Nucleus accumbens (tissue), 56 donors: ENCODE measurements around the gene GOPC.

Experiments
- DNase-seq, 56 donors: peaks; one replicate each; lab custom pipeline; 2025; lab: John Stamatoyannopoulos, UW

Gene GOPC

DNA sequence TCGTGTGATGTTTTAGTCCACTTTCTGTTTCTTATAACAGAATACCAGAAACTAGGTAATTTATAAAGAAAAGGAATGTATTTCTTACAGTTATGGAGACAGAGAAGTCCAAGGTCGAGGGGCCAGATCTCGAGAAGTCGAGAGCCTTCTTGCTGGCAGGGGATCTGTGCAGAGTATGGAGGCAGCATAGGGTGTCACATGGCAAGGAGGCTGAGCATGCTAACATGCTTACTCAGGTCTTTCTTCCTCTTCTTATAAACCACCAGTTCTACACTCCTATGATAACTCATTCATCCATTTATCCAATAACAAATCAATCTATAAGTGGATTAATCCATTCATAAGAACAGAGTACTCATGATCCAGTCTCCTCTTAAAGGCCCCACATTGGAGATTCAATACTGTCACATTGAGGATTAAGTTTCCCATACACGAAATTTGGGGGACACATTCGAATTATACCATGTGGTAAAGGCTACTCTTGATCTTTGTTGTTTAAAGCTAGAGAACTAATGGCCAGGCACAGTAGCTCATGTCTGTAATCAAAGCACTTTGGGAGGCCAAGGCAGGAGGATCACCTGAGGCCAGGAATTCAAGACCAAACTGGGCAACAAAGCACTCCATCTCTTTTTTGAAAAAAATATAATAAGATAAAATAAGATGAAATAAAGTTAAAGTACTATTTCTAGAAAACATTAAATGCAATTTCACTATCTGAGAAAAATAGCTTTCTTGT is 2.1 kb downstream of the GOPC start:
- no peak for DNase-seq

DNA sequence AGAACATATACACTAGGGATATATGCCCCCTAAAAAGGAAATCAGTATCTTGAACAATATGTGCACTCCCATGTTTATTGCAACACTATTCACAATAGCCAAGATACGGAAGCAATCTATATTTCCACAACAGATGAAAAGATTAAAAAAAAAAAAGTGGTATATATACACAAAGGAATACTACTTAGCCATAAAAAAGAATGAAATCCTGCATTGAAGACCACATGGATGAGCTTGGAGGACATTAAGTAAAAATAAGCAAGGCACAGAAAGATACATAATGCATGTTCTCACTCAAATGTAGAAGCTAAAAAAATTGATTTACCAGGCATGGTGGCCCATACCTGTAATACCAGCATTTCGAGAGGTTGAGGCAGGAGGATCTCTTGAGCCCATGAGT is 4.6 kb downstream of the GOPC start:
- no peak for DNase-seq

DNA sequence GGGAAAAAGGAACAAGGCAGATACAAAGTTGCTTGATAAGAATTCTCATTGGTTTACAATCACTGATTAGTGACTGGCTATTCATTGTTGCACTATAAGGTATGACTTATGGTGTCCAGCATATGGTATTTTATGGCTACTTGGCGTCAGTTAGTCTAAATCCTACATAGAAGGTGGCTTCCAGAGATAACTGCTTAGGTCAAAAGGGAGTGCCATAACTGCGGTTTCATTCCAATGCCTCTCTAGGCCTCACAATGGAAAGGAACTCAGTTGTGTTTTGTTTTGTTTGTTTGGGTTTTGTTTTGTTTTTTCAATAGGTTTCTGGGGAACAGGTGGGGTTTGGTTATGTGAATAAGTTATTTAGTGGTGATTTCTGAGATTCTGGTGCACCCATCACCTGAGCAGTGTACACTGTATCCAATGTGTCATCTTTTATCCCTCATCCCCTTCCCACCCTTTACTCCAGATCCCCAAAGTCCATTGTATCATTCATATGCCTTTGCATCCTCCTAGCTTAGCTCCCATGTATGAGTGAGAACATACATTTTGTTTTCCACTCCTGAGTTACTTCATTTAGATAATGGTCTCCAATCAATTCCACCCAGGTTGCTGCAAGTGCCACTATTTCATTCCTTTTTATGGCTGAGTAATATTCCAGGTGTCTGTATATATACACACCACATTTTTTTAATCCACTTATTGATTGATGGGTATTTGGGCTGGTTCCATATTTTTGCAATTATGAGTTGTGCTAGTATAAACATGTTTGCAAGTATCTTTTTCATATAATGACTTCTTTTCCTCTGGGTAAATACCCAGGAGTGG is 7.0 kb downstream of the GOPC start:
- DNase-seq = no peak

DNA sequence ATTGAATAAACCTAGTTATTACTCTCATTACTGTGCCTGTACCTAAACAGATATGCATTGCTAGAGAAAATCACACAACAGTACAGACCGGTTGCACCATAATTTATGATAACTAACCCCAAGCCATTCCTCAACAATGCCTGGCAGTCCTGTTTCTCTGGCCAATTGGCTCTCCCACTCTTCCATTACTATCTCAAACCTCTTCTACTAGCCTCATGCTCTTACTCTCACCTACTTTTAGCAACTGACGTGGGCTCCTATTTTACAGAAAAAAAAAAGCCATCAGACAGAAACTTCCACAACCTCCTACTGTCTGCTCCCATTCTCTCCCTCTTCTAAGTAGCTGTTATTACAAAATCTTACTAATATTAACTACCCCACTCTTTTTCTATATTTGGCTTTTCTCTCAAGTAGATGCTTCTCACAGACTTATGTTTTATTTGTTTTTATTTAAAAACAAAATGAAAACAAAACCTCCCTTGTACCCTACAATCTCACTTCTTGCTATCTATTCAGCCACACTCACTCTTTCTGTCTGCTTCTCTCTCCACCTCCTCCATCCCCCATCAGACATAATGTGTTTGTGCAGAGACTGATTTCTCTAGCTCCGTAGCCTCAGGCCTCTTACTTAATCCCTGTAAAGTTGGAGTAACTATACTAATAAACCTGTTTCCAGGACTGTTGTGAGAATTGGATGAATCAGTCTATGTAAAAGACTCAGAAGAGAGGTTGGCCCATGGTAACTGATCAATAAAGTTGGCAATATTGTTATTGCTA is 9.1 kb downstream of the GOPC start:
- DNase-seq = no peak

DNA sequence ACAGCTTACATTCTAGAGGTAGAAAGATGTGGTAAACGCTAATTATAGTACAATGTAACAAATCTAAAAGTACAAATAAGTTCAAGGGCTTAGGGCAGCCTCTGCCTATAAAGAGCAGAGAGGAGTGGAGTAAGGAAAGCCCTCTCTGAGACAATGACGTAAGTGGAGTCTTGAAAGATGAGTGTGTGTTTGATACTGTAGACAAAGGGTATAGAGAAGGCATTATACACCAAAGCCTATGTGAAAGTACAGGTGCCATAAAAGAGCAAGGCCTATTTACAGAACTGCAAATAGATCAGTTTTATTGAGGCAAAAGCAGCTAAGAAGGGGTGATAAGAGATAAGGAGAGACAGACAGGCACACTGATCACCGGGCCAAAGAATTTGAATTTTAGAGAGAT is 10.9 kb downstream of the GOPC start:
- DNase-seq = no peak

DNA sequence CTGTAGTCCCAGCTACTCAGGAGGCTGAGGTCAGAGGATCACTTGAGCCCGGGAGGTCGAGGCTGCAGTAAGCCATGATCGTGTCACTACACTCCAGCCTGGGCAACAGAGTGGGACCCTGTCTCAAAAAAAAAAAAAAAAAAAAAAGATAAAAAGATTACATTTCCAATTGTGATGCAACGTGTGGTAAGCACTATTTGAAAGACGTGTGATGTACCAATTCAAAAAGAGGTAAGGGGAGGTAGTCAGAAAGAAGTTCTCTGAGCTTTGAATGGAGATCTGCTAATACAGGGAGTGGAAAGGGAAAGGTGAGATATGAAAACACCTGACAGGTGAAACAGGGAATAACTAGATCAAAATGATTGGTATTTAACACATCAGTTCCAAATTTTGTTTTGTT is 11.9 kb downstream of the GOPC start:
- no peak for DNase-seq

DNA sequence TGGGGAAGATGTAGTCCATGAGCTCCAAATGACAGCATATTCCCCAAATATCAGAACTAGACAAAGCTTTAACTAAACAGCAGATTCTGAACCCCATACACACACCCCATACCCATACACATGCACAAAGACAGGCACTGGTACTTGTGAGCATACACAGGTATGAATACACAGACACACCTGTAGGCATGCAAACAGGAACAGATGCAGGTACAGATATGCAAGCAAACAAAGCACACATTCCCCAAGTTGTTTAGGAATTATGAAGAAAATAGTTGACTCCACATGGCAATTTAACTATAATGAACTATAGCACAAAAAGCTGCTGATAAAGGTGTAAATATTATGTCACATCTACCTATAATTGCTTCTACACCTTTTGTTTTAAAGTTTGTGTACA is 16.7 kb downstream of the GOPC start:
- DNase-seq = no peak

DNA sequence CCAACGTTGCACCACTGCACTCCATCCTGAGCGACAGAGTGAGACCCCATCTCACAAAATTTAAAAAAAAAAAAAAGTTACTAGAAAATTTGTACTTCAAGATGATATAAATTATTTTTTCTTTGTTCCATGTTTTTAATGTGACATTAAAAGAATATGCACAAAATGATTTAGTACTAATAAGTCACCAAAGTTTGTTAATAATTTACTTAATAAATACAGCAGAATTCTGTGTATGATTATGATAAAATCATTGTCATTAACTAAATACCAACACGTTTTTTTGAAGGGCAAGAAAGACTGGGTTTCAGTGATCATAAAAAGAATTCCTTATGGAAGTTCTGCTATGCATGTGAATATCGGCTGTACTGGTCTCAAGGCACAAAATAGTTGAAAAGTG is 28.1 kb downstream of the GOPC start:
- no peak for DNase-seq

DNA sequence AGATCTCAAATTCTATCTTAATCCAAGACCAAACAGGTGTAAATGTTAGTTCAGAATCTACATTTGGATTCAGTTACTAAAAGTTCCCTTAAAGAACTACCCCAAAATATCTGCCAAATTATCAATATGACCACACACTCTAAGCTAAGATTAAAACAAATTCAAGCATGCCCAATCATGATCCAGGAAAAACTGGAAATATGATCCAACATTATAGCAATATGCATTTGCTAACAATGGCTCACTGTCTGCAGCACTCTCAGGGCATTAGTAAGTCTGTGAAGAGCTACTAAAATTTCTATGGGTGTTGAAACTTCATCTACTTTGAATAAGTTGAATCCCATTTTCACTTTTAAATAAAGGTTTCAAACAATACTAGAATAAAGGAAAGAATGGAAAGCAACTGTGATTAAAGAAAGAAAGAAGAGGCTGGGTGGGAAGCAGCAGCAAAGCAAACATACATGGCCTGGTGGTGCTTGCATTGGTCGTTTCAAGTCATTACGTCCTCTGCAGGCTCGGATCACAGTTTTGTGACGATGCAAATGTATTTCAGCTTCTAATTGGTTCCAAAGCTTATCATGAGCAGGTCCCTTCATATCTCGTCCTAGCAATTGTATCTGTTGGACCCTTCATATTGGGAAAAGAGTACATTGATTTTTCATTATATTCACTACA is 29.2 kb downstream of the GOPC start:
- no peak for DNase-seq

DNA sequence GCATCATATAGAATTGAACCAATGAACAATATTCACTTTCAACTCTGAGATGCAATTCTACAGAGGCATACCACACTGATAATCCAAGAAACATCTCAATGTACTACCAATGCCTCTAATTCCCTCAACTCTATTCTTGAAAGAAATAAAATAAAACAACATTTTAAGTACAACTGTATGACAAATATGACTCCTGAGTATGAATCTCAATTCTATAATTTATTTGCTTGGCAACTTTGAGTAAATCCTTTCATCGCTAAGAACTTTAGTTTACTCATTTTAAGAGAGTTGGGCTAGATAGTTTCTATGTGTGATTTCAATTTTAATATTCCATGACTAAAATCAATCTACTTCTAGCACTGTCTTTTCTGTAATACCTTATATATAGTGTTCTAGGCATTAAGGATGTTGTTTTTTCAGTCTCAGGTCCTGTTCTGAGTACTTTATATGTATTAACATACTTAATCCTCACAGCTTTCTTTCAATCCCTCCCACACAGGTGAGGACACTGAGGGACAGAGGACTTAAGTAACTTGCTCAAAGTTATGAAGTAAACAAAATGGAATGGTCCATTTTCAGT is 33.4 kb downstream of the GOPC start:
- no peak for DNase-seq

DNA sequence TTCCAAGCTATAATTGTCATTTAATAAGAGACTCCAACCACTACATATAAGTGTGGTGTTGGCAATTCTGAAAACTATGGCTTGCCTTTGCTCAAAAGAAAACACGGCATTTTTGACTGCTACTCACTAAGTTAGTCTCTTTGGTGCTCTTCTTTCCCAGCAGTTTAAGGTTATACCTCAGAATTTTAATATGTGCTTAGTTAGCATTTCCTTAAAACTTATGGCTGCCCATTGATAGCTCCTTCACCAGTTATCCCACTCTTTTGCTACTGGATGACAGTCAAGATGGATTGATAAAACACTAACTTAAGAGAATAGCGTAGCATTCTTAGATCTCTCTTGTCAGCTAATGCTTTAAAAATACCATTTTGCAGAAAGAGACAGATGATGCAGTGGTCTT is 34.1 kb downstream of the GOPC start:
- DNase-seq = no peak

DNA sequence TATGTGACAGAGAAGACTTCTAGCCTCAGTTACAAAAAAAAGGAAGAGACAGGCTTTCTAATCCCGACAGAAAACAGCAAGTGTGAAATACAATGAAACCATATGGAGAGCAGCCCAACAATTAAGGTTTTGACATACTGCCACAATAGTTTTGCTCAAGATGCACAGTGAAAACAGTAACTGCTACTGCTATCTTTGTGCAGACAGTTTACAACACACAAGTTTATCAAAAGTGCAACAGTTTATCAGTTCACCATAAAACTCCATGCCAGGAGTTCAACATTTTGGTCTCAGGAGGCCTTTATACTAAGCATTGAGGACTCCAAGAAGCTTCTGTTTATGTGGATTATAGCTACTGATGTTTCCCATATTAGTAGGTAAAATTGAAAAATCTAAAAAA is 37.6 kb downstream of the GOPC start:
- no peak for DNase-seq

DNA sequence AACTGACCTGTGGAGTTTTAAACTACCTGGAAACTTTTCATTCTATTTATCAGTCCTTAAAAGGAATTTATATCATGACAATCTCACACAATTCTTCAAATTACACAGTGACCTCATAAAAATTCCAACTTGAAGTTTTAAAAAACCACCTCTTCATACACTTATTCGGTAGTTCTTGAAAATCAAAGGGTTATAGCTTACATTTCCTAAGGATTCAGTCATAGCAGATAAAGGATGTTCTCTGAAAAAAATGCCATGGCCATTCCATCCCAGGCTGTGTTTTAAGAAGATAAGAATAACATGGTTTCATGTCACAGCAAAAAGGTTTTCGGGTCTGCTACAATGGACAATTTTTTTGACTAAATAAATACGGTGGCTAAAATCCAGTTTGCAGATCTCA is 41.2 kb downstream of the GOPC start:
- DNase-seq = no peak

DNA sequence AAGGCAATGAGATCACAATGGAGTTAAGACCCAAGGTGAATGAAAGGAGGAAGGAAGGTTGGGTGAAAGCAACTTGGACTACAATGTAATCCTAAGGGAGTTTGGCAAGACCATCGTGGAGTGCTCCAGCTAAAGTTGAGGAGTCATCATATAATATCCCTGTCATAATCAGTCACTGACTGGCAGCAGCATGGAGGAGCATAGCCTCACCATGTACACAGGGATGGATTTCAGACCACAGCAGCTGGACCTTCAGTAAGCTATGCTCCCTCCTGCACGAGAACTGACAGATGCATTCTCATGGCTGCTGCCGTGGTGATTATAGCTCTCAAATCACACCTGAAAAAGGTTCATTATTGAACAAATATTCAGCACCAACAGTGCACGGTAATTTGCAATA is 43.0 kb downstream of the GOPC start:
- no peak for DNase-seq

DNA sequence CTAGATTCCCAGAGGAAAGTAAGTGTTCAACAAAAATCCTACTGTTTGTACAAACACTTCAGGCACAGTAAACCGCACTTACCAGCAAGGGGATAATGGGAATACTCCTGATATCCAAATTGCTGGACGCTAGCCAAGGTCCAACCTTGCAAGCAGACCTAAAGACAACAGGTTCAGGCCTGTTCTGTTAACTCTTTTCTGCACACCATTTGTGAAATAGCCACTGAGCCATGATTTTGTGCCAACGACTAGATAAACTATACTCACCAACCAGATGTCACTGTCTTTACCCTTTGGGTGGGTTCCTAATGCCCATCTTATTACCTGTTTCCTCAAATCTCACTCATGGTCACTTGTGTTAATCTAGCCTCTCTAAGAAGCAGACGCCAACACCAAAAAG is 43.5 kb downstream of the GOPC start:
- no peak for DNase-seq

DNA sequence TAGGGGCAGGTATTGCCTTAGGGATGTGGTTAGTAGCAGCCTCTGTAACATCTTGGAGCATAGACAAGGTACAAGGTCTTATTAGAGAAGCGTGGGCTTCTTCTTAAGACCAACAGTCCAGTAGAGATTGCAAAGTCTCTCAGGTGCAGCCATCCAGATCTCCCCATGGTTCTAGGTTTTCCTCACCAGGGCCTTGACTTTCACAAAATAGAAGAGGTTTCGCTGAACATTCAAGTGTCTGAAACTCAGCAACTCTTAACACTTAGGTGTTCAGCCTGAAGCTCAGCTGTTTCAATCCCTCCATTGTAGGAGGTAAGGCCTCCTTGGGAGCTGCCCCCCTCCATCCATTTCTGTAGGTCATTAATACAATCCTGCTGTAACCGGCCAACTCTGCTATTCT is 44.4 kb downstream of the GOPC start:
- DNase-seq = no peak

DNA sequence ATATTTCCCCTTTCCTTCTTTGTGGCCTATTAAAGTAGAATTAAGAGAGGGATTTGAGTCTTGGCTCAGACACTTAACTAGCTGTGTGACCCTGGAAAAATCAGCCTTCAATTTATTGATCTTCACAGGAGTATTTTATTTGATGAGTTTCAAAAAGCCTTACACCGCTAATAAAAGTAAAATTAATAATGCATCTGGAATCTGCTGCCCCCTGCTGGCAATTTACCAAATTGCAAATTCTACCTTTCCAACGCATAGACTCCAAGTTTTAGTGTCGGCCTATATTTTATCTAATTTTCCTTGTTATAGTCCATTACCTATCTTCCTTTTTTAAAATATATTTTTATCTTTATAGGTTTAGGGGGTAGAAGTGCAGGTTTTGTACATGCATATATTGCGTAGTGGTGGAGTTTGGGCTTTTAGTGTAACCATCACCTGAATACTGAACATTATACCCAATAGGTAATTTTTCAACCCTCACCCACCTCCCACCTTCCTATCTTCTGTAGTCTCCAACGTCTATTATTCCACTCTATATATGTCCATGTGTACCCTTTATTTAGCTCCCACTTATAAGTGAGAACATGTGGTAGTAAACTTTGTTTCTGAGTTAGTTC is 46.3 kb downstream of the GOPC start:
- DNase-seq = peak in 26 of 56 donors; percentile 1 to 69 (median 14)

DNA sequence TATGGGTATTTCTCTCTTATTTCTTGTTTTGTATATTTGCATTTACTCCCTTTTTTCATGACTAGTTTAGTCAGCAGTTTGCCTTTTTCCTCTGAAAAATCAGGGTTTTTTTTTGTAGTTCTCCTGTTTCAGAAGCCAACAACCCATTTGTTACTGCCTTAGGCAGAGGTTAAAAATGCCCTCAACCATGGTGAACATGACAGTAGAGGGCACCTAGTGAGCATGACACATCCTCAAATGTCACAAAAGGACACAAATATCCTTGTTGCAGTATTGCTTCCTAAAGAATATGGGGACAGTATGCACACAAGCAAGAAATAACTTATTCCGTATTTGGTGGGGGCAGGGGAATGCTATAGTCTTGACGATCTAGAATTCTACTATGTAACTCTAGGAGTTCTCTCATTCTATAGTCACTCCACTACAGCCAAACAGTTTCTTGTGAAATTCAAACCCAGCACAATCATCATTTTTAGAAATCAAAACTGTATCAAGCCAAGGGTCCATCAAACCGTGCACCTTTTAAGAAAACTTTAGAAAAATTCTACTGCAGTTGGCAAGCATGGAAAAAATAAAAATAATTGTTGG is 47.0 kb downstream of the GOPC start:
- DNase-seq = no peak

DNA sequence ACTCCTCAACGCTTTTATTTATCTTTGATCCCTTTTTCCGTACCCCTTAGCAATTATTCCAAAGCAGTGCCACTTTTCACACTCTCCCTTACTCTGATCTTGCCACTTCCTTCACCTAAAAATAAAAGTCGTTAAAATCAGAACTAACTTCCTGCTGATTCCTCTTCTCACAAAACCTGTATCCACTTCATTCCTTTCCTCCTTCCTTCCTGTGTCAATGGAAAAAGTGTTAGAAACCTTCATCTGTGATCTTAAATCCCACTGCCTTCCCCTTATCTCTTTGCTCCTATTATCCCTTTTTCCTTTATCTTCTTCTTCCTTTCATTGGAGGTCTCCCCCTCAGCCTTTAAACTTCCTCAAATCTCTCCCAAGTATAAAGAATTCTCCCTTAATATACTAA is 49.2 kb downstream of the GOPC start:
- no peak for DNase-seq

DNA sequence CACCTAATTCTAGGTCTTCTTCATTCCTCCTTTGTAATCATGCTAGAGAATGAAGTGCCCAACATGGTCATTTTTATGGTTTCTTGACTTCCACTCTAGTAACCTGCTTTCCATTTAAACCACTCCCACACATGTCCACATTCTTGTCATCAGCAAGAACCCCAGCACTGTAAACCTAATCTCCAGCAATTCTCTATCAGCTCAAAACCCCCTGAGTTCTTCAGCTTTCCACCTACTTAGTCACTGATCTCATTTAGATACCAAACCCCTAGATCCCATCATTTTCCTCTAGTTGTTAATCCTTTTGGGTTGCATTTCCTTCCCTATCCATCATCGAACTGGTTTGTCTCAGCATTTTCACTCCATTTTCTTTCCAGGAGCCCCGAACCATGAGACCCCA is 49.7 kb downstream of the GOPC start:
- no peak for DNase-seq
